T-cell (primary cell): ENCODE results near the gene IL1F10. TPM values are rescaled to one million over a fixed set of nuclear protein-coding genes. Genes with fewer than 3 reads are reported as not detected.

ENCODE experiments used
- ATAC-seq, 4 experiments: fragments of 200-7000 bp in 3 of 4; fragments of 150-1000 bp in 1 of 4; cut with Tn5 transposase; replicated peaks in 1 of 4; 1 replicate in 3 of 4; 2 replicates in 1 of 4; pipeline ENCODE4 v1.10.0; 2021; ENCODE audit warnings: moderate library complexity in 3 of 4, mild to moderate bottlenecking in 2 of 4, moderate number of reproducible peaks in 1 of 4
- CTCF ChIA-PET, 2 donors: fragments of 300-600 bp; sonication (Branson Sonifier 250); formaldehyde crosslinking; loops; one replicate each; lab custom pipeline; 2022; ENCODE audit warnings: antibody characterized with exemption in 2 of 2; lab: Charles Lee
- POLR2A ChIA-PET, 2 donors: fragments of 300-600 bp; sonication (Branson Sonifier 250); formaldehyde crosslinking; loops; one replicate each; lab custom pipeline; 2022; ENCODE audit warnings: antibody characterized with exemption in 2 of 2; lab: Charles Lee
- DNase-seq, 35 experiments: peaks; one replicate each; pipeline versions ENCODE4 v3.0.0 to v3.0.0-alpha.2; 2013 to 2023
- H3K27ac ChIP-seq: one replicate; pipeline ENCODE4 v1.5.1; 2013; ENCODE audit warnings: low read length
- H3K27me3 ChIP-seq, 2 experiments: replicated peaks in 1 of 2; 1 replicate in 1 of 2; 2 replicates in 1 of 2; pipeline versions ENCODE4 v1.6.1 to v1.7.0; 2013; ENCODE audit warnings: low read length in 1 of 2, mixed read lengths in 1 of 2; ENCODE audit not compliant: control insufficient read depth in 2 of 2, insufficient read depth in 2 of 2; ENCODE audit errors: extremely low read depth in 1 of 2
- H3K36me3 ChIP-seq, 2 donors: 1 replicate in 1 of 2; 2 replicates in 1 of 2; pipeline versions ENCODE4 v1.6.1 to v1.7.0; 2013; ENCODE audit warnings: low read length in 1 of 2; ENCODE audit not compliant: control insufficient read depth in 2 of 2, insufficient read depth in 1 of 2; ENCODE audit errors: extremely low read depth in 1 of 2
- H3K4me1 ChIP-seq, 2 experiments: 1 replicate in 1 of 2; 2 replicates in 1 of 2; pipeline versions ENCODE4 v1.6.1 to v1.7.0; 2013; ENCODE audit warnings: low read length in 2 of 2, mixed read lengths in 1 of 2; ENCODE audit not compliant: insufficient read depth in 2 of 2, control insufficient read depth in 1 of 2; ENCODE audit errors: extremely low read depth in 1 of 2
- H3K4me3 ChIP-seq, 2 donors: 1 replicate in 1 of 2; 2 replicates in 1 of 2; pipeline versions ENCODE4 v1.5.1 to v1.7.0; 2013; ENCODE audit warnings: mild to moderate bottlenecking in 2 of 2, low read length in 1 of 2, moderate library complexity in 1 of 2; ENCODE audit not compliant: control insufficient read depth in 1 of 2; ENCODE audit errors: extremely low read depth in 1 of 2
- H3K9me3 ChIP-seq: 2 replicates; pipeline ENCODE4 v1.7.0; 2013
- H3K27ac Mint-ChIP-seq, 2 donors: one replicate each; pipeline ENCODE4 v1.8.0; 2020 to 2021; ENCODE audit warnings: mild to moderate bottlenecking in 2 of 2, mixed read lengths in 2 of 2
- H3K27me3 Mint-ChIP-seq, 2 donors: one replicate each; pipeline ENCODE4 v1.8.0; 2021 to 2022; ENCODE audit warnings: mixed read lengths in 2 of 2
- H3K36me3 Mint-ChIP-seq: one replicate; pipeline ENCODE4 v1.8.0; 2021; ENCODE audit warnings: mixed read lengths
- H3K4me1 Mint-ChIP-seq, 3 donors: one replicate each; pipeline ENCODE4 v1.8.0; 2020 to 2022; ENCODE audit warnings: mixed read lengths in 3 of 3, mild to moderate bottlenecking in 1 of 3
- H3K4me3 Mint-ChIP-seq, 3 donors: one replicate each; pipeline ENCODE4 v1.8.0; 2020 to 2022; ENCODE audit warnings: mild to moderate bottlenecking in 3 of 3, mixed read lengths in 3 of 3, moderate library complexity in 3 of 3
- H3K9me3 Mint-ChIP-seq, 3 donors: one replicate each; pipeline ENCODE4 v1.8.0; 2020 to 2022; ENCODE audit warnings: mixed read lengths in 3 of 3
- WGBS: methylation state at CpG from one replicate; pipeline ENCODE4 v1.1.5; 2013; ENCODE audit warnings: missing lambda C conversion rate; ENCODE audit not compliant: insufficient coverage; 5-methylcytosine and 5-hydroxymethylcytosine counted together
- total RNA-seq, 35 experiments: library from RNA in 6 of 35; stranded (reverse) in 6 of 35; fragments of 120-200 nt in 1 of 35; gene quantifications; one replicate each; pipeline versions ENCODE4 v1.2.1 to v1.2.4 and lab custom pipeline; 2013 to 2026

Gene IL1F10
- total RNA-seq, 5 donors from 2014 or later (not counting 1 experiment from before 2014, with no cell fraction given), result not detected

GRCh38 chr2:113039719-113040118 is 28.1 kb upstream of the IL1F10 start:
- CTCF ChIA-PET, result no interaction called here
- DNase-seq (no peak), ATAC-seq (no peak)
- 53% methylated on average over 3 of the region's 5 CpGs for WGBS
- Mint-ChIP-seq H3K4me3 (no peak overlapping the region), H3K27ac (no peak overlapping the region), H3K36me3 (no peaks in the 10 kb centered on the region), H3K27me3 (peaks cover 4 to 9% of the 10 kb centered on the region in 2 donors), H3K9me3 (no peaks in the 10 kb centered on the region), H3K4me1 (peaks cover 0 to 6% (median 0%) of the 10 kb centered on the region in 3 donors)
- no peak overlapping the region for H3K27ac ChIP-seq
- H3K4me3 ChIP-seq, result no peak overlapping the region
- H3K27me3 ChIP-seq, result peaks cover 0 to under 1% of the 10 kb centered on the region in 2 experiments
- POLR2A ChIA-PET, result no interaction called here
- H3K4me1 ChIP-seq, result no peaks in the 10 kb centered on the region
- no peaks in the 10 kb centered on the region for H3K36me3 ChIP-seq
- H3K9me3 ChIP-seq, result no peaks in the 10 kb centered on the region

GRCh38 chr2:113041871-113042270 is 25.9 kb upstream of the IL1F10 start:
- H3K9me3 ChIP-seq, result no peaks in the 10 kb centered on the region
- no peaks in the 10 kb centered on the region for H3K4me1 ChIP-seq
- Mint-ChIP-seq H3K36me3 (no peaks in the 10 kb centered on the region), H3K27ac (no peak overlapping the region), H3K9me3 (no peaks in the 10 kb centered on the region), H3K4me1 (peaks cover 0 to 6% (median 0%) of the 10 kb centered on the region in 3 donors), H3K4me3 (no peak overlapping the region), H3K27me3 (peaks cover 1 to 11% of the 10 kb centered on the region in 2 donors)
- H3K36me3 ChIP-seq, result no peaks in the 10 kb centered on the region
- ChIA-PET POLR2A (no interaction called here), CTCF (no interaction called here)
- no peak overlapping the region for H3K4me3 ChIP-seq
- peak in 1 of 35 experiments; percentile 8 for DNase-seq
- no peaks in the 10 kb centered on the region for H3K27me3 ChIP-seq
- no peak for ATAC-seq
- no peak overlapping the region for H3K27ac ChIP-seq
- WGBS, result 38% methylated on average over 1 of the region's 5 CpGs

- WGBS, result no CpG with 5 or more reads among the region's 5 CpGs
- no peak for ATAC-seq
- Histone ChIP-seq H3K27ac (no peak overlapping the region), H3K4me1 (no peaks in the 10 kb centered on the region), H3K36me3 (no peaks in the 10 kb centered on the region), H3K27me3 (peaks cover 0 to 6% of the 10 kb centered on the region in 2 experiments), H3K9me3 (no peaks in the 10 kb centered on the region), H3K4me3 (no peak overlapping the region)
- ChIA-PET CTCF (no interaction called here), POLR2A (no interaction called here)
- Mint-ChIP-seq H3K4me1 (no peaks in the 10 kb centered on the region), H3K9me3 (no peaks in the 10 kb centered on the region), H3K27me3 (peaks cover 0 to 4% of the 10 kb centered on the region in 2 donors), H3K27ac (no peak overlapping the region), H3K36me3 (no peaks in the 10 kb centered on the region), H3K4me3 (no peak overlapping the region)
- no peak for DNase-seq
These were observed 21.3 kb upstream of the IL1F10 start for GRCh38 chr2:113046465-113046864.

- Histone ChIP-seq H3K9me3 (no peaks in the 10 kb centered on the region), H3K27ac (no peak overlapping the region), H3K27me3 (peaks cover 0 to 11% of the 10 kb centered on the region in 2 experiments), H3K4me1 (no peaks in the 10 kb centered on the region), H3K4me3 (no peak overlapping the region), H3K36me3 (no peaks in the 10 kb centered on the region)
- DNase-seq, result peak in 1 of 35 experiments; percentile 2
- no peak for ATAC-seq
- 95% methylated on average over 35 of the region's 38 CpGs for WGBS
- Mint-ChIP-seq H3K27ac (no peak overlapping the region), H3K9me3 (peaks cover 9 to 24% (median 14%) of the 10 kb centered on the region in 3 donors), H3K4me3 (no peak overlapping the region), H3K4me1 (no peaks in the 10 kb centered on the region), H3K27me3 (peaks cover 0 to 4% of the 10 kb centered on the region in 2 donors), H3K36me3 (peaks cover 3% of the 10 kb centered on the region)
- CTCF ChIA-PET, result interaction anchor here (0.5 to 0.7 kb wide), 2 partner anchors 38 to 151 kb away, joined by 3 to 4 read pairs; no protein-coding TSS in a partner anchor
- POLR2A ChIA-PET, result no interaction called here
These were observed 16.6 kb upstream of the IL1F10 start for GRCh38 chr2:113050921-113051895.

GRCh38 chr2:113052396-113052917 is 15.3 kb upstream of the IL1F10 start, which contains the start of gene IL36B:
IL36B (minus strand) TSS chr2:113052867.
- Mint-ChIP-seq H3K27ac (no peak within 1 kb of the TSS), H3K9me3 (peaks cover 9 to 27% (median 14%) of the 10 kb centered on the region in 3 donors), H3K4me1 (no peaks in the 10 kb centered on the region), H3K27me3 (peaks cover 0 to 2% of the 10 kb centered on the region in 2 donors), H3K36me3 (peaks cover 3% of the 10 kb centered on the region), H3K4me3 (no peak within 1 kb of the TSS)
- Histone ChIP-seq H3K4me3 (no peak within 1 kb of the TSS), H3K4me1 (no peaks in the 10 kb centered on the region), H3K27me3 (peaks cover 0 to 11% of the 10 kb centered on the region in 2 experiments), H3K27ac (no peak within 1 kb of the TSS), H3K36me3 (no peaks in the 10 kb centered on the region), H3K9me3 (no peaks in the 10 kb centered on the region)
- ChIA-PET POLR2A (no interaction called here), CTCF (interaction anchor here in 1 of 2 donors (1.5 kb wide), 1 partner anchor 28 kb away, joined by 3 read pairs; no protein-coding TSS in a partner anchor)
- no peak for ATAC-seq
- DNase-seq, result no peak
- 100% methylated on average over 2 of the region's 6 CpGs for WGBS

- POLR2A ChIA-PET, result no interaction called here
- ATAC-seq, result no peak
These were observed 14.1 kb upstream of the IL1F10 start for GRCh38 chr2:113053666-113054065.

More at GRCh38 chr2:113053666-113054065, 14.1 kb upstream of the IL1F10 start:
- H3K36me3 ChIP-seq, result no peaks in the 10 kb centered on the region
- WGBS, result 100% methylated on average over 1 of the region's 3 CpGs
- Mint-ChIP-seq H3K27ac (no peak overlapping the region), H3K27me3 (peaks cover 0 to 5% of the 10 kb centered on the region in 2 donors), H3K4me1 (no peaks in the 10 kb centered on the region), H3K36me3 (peaks cover 3% of the 10 kb centered on the region), H3K4me3 (no peak overlapping the region), H3K9me3 (peaks cover 9 to 27% (median 14%) of the 10 kb centered on the region in 3 donors)
- H3K27me3 ChIP-seq, result peaks cover 0 to 11% of the 10 kb centered on the region in 2 experiments
- H3K4me3 ChIP-seq, result no peak overlapping the region
- no peaks in the 10 kb centered on the region for H3K9me3 ChIP-seq
- DNase-seq, result no peak
- CTCF ChIA-PET, result interaction anchor here in 1 of 2 donors (1.5 kb wide), 1 partner anchor 26 kb away, joined by 3 read pairs; no protein-coding TSS in a partner anchor
- no peak overlapping the region for H3K27ac ChIP-seq
- no peaks in the 10 kb centered on the region for H3K4me1 ChIP-seq
